Measurements from ENCODE around the gene AGAP3.

DNA sequence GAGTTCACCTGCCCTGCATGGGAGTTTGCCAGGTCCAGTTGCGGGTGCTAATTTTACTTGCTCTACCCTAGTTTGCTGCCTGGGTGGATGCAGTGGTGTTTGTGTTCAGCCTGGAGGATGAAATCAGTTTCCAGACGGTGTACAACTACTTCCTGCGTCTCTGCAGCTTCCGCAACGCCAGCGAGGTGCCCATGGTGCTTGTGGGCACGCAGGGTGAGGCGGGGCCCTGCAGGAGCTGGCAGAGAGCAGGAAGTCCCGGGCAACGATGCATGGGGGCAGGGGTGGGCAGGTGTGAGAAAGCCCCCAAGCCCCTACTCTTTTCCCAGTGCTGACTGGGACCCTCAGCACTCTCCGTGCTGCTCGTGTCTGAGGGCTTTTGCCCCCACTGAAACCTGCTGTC is 31.3 kb downstream of the AGAP3 start:
- TF ChIP-seq, protein P1, sequence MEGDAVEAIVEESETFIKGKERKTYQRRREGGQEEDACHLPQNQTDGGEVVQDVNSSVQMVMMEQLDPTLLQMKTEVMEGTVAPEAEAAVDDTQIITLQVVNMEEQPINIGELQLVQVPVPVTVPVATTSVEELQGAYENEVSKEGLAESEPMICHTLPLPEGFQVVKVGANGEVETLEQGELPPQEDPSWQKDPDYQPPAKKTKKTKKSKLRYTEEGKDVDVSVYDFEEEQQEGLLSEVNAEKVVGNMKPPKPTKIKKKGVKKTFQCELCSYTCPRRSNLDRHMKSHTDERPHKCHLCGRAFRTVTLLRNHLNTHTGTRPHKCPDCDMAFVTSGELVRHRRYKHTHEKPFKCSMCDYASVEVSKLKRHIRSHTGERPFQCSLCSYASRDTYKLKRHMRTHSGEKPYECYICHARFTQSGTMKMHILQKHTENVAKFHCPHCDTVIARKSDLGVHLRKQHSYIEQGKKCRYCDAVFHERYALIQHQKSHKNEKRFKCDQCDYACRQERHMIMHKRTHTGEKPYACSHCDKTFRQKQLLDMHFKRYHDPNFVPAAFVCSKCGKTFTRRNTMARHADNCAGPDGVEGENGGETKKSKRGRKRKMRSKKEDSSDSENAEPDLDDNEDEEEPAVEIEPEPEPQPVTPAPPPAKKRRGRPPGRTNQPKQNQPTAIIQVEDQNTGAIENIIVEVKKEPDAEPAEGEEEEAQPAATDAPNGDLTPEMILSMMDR (IDR thresholded peaks at IDR 0.05 in 2 of 3, conservative IDR thresholded peaks at IDR 0.05 in 1 of 3; ENCODE audit: borderline replicate concordance in 1 of 3, insufficient read depth in 1 of 3, low read depth in 2 of 3, low read length in 2 of 3), result no peak
- TF ChIP-seq POLR2A (IDR thresholded peaks at IDR 0.05; ENCODE audit: borderline replicate concordance, extremely low read depth, insufficient read depth, insufficient read length), result no peak
